ENCODE data around the gene PCARE.

PCARE gene

GRCh38 chr2:29035016-29035745 lies 39.1 kb downstream of the PCARE start:
- DNase-seq (ENCODE audit: low spot score), result no peak

GRCh38 chr2:29033656-29034055 lies 40.7 kb downstream of the PCARE start:
- peak; percentile 73 for DNase-seq (ENCODE audit: low spot score)

- DNase-seq (ENCODE audit: low spot score), result peak; percentile 75
Observed at GRCh38 chr2:29033172-29033571, 41.2 kb downstream of the PCARE start.

- DNase-seq (ENCODE audit: low spot score), result no peak
Observed at GRCh38 chr2:29032189-29032588, 42.1 kb downstream of the PCARE start.

- no peak for DNase-seq (ENCODE audit: low spot score)
Observed at GRCh38 chr2:29031046-29031445, 43.3 kb downstream of the PCARE start.

GRCh38 chr2:29025711-29026110 lies 48.6 kb downstream of the PCARE start:
- no peak for DNase-seq (ENCODE audit: low spot score)

GRCh38 chr2:29024882-29025430 lies 49.4 kb downstream of the PCARE start:
- no peak for DNase-seq (ENCODE audit: low spot score)

- DNase-seq (ENCODE audit: low spot score), result no peak
Observed at GRCh38 chr2:29023188-29023587, 51.1 kb downstream of the PCARE start.

- no peak for DNase-seq (ENCODE audit: low spot score)
Observed at GRCh38 chr2:29022679-29023078, 51.6 kb downstream of the PCARE start.

GRCh38 chr2:29021886-29022285 lies 52.4 kb downstream of the PCARE start:
- no peak for DNase-seq (ENCODE audit: low spot score)

- no peak for DNase-seq (ENCODE audit: low spot score)
Observed at GRCh38 chr2:29017716-29018435, 56.4 kb downstream of the PCARE start.

GRCh38 chr2:29016504-29016903 lies 57.8 kb downstream of the PCARE start:
- DNase-seq (ENCODE audit: low spot score), result no peak

- DNase-seq (ENCODE audit: low spot score), result no peak
Observed at GRCh38 chr2:29015701-29016470, 58.4 kb downstream of the PCARE start.

GRCh38 chr2:29014811-29015421 lies 59.4 kb downstream of the PCARE start:
- DNase-seq (ENCODE audit: low spot score), result peak; percentile 44

GRCh38 chr2:29014331-29014730 lies 60.0 kb downstream of the PCARE start:
- no peak for DNase-seq (ENCODE audit: low spot score)

GRCh38 chr2:29013057-29013780 lies 61.1 kb downstream of the PCARE start:
- no peak for DNase-seq (ENCODE audit: low spot score)

- DNase-seq (ENCODE audit: low spot score), result peak; percentile 57
Observed at GRCh38 chr2:29012211-29012681, 62.1 kb downstream of the PCARE start.
